Limb (tissue), 2 donors: Measurements from ENCODE around the gene CASK.

Source experiments
- DNase-seq, 2 donors: peaks; one replicate each; pipeline ENCODE4 v3.0.0-alpha.2; 2016; ENCODE audit errors: extremely low spot score in 2 of 2

Gene CASK

DNA sequence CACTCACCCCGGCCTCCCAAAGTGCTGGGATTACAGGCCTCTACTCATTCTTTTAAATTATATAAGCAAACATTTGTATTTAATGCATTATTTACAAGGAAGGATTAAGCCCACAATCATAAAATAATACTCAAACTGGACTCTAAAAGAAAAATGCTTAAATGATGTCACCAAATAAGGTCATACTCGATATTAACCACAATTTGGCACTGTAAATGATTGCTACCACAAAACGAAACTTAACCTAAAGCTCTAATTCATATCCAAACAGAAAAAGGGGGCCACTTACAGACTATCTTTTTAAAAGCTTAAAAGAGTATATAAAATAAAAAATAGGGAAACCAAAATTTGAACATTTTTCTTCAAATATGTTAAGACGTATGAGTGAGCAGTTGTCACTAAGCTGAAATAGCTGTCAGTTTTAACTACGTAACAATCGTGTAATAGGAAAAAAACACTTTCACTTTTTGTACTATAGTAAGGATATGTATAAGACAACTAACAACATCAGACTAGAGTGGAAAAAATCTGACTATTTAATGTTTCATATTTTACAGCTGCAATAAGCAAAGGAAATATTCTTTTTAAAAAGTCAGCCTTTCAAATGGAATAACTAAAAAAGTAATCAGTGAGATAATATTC lies 342.8 kb downstream of the CASK start:
- no peak for DNase-seq

- no peak for DNase-seq
Measured at GRCh38 chrX:41563876-41564275, 359.5 kb downstream of the CASK start.

GRCh38 chrX:41561045-41561444 lies 362.3 kb downstream of the CASK start:
- DNase-seq = no peak

DNA sequence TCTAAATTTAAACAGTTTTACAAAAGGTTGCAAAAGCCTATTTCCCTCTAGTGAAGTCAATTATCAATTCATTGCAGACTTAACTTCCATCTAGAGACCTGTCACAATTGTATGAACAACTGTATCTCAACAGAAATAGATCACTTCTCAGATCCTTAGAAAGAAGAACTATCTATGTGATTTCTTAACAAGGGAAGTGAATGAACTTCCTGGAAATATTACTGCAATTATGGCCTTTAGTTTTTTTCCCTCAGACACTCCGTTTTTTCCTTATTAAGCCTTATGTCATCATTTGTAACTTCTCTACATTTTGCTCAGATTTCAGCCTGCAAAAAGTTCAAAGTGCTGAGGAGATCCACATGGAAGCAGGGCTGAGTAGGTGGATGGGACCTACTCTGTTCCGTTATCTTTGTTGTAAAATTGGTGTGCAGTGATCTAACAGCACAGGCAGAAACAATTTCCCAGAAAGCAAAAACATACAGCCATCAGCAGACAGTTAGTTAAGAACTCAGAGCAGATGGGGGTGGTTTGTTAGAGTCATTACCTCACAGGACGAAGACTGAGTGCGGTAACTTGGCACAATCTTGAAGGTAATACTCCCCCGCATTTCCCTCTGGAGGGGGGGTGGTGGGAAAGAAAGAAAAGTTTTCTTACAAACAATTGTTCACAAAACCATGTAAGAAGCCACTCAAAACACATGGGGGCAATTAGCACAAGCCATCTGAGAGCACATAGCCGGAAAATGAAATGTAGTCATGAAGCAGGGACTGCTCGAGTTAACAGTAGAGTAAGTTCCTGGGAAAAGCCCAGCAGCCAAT lies 363.9 kb downstream of the CASK start:
- peak; percentile 21 to 29 for DNase-seq

GRCh38 chrX:41558531-41558930 lies 364.8 kb downstream of the CASK start:
- no peak for DNase-seq

DNA sequence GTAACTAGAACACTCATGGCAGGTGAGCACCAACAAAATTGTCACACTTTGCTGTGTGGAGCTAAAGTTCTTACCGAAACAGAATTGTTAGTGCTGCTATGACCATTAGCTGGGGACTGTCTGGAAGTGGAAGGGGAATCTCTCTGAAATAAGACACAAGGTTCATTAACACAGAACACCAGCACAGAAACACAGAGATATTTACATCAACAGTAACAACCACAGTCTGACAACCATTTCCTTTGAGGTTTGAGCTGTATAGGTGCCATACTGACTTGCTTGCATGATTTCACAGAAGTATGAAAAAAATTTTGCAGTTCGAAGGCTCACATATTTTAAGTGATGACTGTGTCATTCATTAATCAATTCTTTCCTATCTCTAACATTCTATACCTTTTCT lies 366.4 kb downstream of the CASK start:
- DNase-seq = no peak

DNA sequence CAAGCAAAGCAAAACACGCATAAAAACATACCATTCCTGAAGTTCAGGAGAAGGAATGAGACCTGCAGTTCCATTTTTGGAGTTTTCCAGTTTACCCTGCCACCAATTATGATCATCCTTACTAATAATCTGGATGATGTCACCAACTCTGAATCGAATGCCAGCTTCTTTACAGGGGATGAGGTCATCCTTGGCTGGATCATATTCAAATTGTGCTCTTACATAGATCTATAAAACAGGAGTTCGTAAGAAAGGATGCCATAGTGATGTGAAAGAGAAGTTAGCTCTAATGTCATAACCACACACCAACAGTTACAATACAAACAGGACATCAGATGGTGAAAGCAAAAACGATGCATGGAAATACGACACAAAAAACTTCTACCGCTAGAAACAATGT lies 369.7 kb downstream of the CASK start:
- no peak for DNase-seq

DNA sequence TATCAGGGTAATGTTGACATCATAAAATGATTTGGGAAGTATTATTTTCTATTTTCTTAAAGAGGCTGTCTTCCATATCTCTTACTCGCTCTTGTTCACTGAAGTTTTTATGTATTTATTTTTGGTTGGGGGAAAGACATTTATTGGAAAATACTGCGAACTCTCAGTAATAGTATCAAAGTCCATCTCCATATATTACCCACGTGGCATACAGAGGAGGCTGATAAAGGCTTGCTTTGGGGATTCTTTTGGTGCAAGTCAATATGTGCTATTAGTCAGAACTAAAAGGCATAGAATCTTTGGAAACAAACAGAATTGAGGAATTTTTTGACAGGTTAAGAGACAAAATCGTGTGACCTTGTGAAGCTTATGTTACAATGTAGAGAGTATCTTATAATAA lies 374.9 kb downstream of the CASK start:
- DNase-seq = no peak

GRCh38 chrX:41543668-41544067 lies 379.7 kb downstream of the CASK start:
- DNase-seq = no peak

GRCh38 chrX:41543025-41543424 lies 380.3 kb downstream of the CASK start:
- DNase-seq = no peak

DNA sequence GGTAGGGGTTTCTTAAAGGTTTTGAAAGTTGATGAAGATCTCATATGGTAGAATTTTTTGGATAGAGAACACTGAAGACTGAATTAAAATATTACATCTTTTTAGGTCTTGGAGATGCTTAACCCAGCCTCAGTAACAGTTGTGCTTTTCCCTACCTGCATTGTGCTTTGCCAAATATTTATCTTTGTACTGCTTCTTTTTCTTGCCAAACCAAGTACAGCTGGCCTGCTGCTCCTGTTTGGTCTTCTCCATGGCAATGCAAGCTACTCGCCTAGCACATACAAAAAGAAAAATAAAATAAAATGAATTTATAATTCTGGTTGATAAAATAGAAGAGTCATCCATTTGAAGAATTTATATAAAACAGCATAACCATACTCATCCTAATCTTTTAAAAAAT lies 380.8 kb downstream of the CASK start:
- no peak for DNase-seq

DNA sequence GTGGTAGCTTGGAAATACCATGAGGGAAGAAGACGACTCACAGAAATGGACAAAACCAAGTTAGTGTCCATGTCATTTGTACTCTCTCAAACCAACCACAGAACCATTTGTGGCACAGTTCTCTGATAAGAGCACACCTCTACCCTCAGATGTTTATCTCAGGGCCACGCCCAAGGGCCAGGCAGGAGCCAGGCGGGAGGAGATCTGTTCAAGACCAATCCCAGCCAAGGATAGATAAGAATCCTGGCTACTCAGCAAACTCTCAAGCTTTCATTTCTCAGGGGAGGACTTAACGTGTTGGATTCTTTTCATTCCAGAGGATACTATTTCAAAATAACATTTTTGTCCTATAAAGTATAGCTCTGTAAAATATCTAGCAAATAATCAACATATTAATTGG lies 381.2 kb downstream of the CASK start:
- no peak for DNase-seq

DNA sequence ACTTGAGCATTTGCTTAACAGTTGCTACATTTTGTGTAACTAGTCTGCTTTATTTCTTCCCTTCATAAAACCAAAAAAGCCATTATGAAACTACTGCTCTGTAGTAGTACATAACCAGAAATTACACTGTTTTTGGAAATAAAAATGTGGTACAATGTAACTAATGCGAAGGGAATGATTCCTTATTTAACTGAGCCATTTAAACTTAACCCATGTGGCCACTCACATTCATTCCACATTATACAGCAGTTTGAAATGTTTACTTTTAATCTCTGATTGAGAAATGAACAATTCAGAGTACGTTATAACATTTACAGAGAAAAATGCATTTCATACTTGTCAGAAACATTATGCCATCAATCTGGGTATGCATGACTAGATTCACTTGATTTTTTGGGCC lies 382.0 kb downstream of the CASK start:
- DNase-seq = no peak

- no peak for DNase-seq
Measured at GRCh38 chrX:41538707-41539106, 384.6 kb downstream of the CASK start.

DNA sequence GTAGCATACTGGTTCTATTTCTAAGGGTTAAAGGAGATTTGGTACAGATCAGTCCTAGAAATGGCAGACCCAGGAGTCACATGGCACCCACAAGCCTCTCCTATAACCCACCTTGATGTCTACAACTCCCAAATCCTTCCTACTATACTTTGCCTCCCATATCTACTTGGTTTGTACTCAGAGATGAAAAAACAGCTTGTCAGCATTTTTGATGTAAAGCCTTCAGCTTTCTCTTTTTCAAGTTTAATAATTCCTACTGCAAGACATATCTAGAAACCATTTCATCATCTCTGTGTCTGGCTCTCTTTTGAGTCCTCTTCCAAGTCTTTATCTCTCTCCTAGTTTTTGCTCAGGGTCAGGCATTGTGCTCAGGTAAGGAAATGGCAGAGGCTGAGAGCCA lies 393.3 kb downstream of the CASK start:
- DNase-seq = no peak

- DNase-seq = no peak
Measured at GRCh38 chrX:41529221-41529620, 394.1 kb downstream of the CASK start.

GRCh38 chrX:41528784-41529183 lies 394.6 kb downstream of the CASK start:
- DNase-seq = no peak

DNA sequence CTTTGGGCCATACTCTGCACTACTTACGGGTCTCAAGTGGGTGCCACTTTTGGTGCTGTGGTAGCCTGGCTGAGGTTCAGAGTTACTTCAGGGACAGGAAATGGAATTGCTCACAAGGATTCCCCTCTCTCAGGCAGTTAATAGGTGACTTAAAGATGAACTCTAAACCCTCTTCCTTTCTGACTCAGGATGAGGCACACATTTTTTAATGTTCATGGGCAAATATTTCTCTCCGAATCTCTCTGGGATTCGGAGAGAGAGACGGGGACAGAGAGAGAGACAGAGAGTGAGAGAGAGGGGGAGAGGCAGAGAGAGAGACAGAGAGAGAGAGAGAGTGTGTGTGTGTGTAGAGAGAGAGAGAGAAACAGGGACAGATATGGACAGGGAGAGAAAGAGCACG lies 396.4 kb downstream of the CASK start:
- DNase-seq = no peak

- DNase-seq = no peak
Measured at GRCh38 chrX:41526271-41526670, 397.1 kb downstream of the CASK start.

- no peak for DNase-seq
Measured at GRCh38 chrX:41522671-41523070, 400.7 kb downstream of the CASK start.

DNA sequence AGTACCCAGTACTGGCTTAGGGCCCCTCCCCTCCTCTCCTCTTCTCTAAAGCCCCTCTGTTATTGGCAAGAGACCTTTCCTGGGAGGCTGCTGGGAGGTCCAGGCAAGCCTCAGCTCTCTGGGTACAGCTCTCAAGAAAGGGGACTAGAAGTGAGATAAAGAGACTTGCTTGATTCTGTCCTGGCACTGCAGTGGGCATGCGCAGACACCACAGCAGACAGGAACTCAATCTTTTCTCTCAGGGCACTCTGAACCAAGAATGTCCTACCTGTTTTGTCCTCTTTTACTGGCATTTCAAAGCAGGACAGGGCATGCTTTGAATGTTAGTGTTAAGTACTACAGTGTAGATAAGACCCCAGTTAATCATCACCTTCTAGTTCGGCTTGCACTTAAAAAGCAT lies 401.3 kb downstream of the CASK start:
- no peak for DNase-seq

GRCh38 chrX:41519468-41519867 lies 403.9 kb downstream of the CASK start:
- DNase-seq = no peak

- no peak for DNase-seq
Measured at GRCh38 chrX:41518841-41519220, 404.5 kb downstream of the CASK start.
